ENCODE measurements around the gene AIRE.

AIRE gene

DNA sequence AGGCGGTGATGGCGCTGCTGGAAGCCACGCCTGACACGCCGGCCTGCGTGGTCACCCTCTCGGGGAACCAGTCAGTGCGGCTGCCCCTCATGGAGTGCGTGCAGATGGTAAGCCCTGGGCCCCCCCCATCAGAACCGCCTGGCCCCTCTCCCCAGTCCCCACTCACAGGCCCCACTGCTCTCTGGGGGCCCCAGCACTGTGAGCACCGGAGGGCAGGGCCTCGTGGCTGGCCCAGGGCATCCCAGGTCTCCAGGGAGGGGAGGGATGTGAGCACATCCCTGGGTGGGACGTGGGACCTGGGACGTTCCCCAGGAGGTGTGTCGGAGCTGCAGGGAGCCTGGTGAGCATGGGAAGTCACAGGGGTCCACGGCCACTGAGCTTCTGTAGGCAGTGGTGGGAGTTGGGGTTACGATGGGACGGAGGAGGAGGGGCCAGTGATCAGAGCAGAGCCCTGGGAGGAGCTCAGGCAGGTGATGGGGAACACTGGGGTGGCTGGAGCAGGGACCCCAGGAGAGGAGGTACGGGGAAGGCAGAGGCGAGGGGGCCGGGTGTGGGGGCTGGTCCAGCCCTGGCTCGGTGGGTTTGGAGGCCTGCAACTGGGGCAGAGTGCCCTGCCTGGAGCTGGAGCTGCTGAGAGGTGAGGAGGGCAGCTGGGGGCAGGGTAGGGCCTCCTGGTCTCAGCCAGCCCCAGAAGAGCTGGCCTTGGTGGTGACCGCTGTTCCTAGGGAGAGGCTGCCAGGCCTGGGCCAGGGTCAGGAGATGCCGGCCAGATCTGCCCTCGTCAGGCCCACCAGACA lies 33.0 kb downstream of the AIRE start:
- DNase-seq = no peak
- in situ Hi-C loops (cut with MboI; ENCODE audit: low pct_unique_long_range_greater_than_20kb, low sequenced_read_pairs) = no loop called here

DNA sequence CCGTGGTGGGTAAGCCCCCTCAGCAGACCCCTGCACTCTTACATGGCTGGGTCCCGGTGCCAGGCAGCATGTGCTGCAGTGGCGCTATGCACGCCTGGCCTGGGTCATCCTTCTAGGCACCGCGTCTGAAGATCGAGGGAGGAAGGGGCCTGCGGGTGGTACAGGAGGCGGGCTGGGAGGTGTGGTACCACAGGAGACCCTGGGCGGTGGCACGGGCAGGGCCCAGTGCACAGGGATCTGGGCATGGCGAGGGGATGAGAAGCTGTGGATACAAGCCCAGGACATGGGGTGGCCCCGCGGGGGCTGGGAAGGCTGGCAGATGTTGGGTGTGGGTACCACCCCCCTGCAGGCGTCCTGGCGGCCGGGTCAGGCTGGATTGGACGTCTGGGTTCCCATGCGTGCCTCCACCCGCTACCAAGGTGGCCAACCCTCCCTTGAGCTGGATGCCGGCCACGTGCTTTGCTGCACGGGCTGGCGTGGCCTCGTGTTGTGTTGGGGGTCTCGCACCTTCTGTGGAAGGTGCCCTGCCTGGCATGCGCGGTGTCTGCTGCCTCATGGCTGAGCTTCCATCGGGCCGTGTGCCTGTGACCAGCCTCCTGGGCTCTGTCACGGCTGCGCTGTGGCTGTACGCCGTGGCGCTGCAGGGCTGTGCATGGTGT lies 33.9 kb downstream of the AIRE start:
- no peak for DNase-seq
- in situ Hi-C loops (cut with MboI; ENCODE audit: low pct_unique_long_range_greater_than_20kb, low sequenced_read_pairs) = no loop called here

DNA sequence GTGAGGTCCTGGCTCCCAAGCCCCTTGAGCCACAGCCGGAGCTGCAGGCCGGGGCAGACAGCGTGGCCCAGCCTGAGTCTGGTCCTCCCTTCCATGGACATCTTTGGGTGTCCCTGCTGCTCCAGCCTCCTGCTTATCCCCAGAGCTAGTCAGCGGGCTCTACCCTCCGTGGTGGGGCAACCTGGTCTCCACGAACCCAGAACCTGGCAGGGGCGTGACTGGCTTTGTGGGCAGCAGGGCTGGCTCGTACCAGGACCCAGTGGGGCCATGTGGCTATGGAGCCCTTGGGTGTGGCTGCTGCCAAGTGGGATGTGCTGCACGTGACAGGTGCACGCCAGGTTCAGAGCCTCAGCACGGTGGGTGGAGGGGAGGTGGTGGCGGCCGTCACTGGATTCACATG lies 35.2 kb downstream of the AIRE start:
- in situ Hi-C loops (cut with MboI; ENCODE audit: low pct_unique_long_range_greater_than_20kb, low sequenced_read_pairs) = no loop called here
- no peak for DNase-seq

DNA sequence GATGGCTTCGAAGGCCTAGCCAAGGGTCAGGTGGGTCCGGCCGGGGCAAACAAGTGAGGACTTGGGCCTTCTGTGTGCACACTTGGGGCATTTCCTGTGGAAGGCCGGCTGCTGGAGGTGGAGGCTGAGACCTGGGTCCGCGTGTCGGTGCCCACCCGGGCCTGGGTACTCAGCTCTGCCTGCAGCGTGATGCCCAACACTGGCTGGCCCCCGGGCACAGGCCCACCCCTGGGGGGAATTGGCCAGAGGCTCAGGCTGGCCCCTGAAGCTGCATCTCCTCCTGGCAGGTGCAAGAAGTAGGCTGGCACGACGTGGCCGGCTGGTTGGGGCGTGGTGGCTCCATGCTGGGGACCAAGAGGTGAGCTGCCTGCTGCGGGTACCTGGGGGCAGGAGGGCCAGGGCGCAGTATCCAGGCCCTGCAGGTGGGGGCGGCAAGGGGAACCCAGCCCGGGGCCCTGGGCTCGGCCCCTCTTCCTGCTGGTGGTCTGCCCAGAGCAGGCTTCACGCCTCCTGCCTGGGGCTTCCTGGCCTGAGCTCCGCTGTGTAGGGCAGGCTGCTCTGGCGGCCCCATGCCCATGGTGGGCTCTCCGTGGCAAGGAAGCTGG lies 36.3 kb downstream of the AIRE start:
- in situ Hi-C loops (cut with MboI; ENCODE audit: low pct_unique_long_range_greater_than_20kb, low sequenced_read_pairs) = no loop called here
- no peak for DNase-seq

DNA sequence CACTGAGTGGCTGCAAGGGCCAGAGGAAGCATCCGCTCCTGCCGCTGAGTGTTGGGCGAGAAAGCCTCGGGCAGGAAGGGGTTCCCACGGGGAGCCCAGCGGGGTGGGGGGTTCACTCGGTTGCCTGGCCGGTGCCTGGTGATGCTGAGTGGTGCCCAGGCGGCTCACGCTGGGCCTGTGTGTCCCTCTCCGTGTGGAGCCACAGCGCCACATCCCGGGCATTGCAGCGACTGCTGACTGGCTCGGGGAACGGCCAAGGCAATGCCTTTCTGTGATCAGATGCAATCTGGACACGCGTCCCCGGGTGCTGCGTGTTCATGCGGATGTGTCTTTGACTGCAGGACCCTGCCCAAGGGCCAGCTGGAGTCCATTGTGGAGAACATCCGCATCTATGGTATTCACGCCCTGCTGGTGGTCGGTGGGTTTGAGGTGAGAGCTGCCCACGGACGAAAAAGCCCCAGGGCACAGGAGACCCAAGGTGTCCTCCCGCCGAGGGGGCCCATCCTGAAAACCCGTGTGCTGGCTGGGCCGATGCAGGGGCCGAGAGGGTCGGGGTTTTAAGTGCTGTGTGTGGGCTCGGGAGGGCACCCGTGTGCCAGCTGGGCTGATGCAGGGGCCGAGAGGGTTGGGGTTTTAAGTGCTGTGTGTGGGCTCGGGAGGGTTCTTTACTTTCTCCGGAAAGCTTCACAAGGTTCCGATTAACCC lies 37.1 kb downstream of the AIRE start:
- no peak for DNase-seq
- in situ Hi-C loops (cut with MboI; ENCODE audit: low pct_unique_long_range_greater_than_20kb, low sequenced_read_pairs) = no loop called here

DNA sequence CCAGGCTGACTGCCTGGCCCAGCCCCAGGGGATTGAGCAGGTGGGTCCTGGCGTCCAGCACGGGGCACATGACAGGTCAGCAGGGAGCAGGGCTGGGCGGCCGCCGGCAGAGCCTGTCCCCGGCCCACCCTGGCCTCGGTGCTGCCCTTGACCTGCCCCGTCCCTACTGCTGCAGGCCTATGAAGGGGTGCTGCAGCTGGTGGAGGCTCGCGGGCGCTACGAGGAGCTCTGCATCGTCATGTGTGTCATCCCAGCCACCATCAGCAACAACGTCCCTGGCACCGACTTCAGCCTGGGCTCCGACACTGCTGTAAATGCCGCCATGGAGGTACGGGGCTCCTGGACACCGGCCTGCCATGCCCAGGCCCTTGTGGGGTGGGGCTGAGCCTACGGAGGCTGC lies 37.9 kb downstream of the AIRE start:
- in situ Hi-C loops (cut with MboI; ENCODE audit: low pct_unique_long_range_greater_than_20kb, low sequenced_read_pairs) = no loop called here
- no peak for DNase-seq

DNA sequence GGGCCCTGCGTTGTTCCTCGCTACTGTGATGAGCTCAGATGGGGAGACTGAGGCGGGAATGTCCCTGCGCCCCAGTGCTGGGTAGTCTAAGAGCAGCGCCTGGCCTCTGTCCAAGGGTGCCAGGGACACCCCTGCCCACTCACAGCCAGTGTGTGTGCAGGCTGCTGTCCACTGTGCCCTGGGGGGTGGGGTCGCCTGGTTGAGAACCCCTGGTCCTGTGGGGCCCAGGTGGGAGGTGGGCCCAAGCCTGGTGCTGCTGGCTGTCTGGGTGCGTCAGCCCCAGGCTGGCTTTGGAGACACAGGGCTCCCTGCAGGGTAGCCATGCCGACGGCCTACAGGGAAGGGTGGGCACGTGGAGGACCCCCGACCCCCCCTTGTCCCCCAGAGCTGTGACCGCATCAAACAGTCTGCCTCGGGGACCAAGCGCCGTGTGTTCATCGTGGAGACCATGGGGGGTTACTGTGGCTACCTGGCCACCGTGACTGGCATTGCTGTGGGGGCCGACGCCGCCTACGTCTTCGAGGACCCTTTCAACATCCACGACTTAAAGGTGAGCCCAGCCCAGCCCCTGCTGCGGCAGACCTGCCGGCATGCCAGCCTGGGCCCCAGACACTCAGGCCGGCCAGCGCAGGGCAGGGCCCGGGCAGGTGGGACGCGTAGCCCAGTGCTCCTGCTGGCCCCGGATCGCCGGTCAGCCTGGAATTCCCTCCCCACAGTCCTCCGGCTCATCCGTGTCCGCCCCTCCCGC lies 38.6 kb downstream of the AIRE start:
- DNase-seq = no peak
- in situ Hi-C loops (cut with MboI; ENCODE audit: low pct_unique_long_range_greater_than_20kb, low sequenced_read_pairs) = no loop called here

DNA sequence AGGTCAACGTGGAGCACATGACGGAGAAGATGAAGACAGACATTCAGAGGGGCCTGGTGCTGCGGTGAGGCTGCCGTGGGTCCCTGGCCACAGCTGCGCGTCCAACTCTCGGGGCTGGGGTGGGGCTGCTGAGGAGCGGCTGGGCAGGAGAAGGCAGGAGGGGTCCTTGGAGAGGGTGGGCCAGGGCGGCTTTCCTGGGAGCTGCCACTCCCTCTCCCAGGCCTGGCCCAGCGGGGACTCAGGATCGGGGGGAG lies 39.1 kb downstream of the AIRE start:
- in situ Hi-C loops (cut with MboI; ENCODE audit: low pct_unique_long_range_greater_than_20kb, low sequenced_read_pairs) = loop anchor here (25.0 kb wide), 1 partner anchor 512 kb away; no protein-coding TSS in a partner anchor
- DNase-seq = no peak

DNA sequence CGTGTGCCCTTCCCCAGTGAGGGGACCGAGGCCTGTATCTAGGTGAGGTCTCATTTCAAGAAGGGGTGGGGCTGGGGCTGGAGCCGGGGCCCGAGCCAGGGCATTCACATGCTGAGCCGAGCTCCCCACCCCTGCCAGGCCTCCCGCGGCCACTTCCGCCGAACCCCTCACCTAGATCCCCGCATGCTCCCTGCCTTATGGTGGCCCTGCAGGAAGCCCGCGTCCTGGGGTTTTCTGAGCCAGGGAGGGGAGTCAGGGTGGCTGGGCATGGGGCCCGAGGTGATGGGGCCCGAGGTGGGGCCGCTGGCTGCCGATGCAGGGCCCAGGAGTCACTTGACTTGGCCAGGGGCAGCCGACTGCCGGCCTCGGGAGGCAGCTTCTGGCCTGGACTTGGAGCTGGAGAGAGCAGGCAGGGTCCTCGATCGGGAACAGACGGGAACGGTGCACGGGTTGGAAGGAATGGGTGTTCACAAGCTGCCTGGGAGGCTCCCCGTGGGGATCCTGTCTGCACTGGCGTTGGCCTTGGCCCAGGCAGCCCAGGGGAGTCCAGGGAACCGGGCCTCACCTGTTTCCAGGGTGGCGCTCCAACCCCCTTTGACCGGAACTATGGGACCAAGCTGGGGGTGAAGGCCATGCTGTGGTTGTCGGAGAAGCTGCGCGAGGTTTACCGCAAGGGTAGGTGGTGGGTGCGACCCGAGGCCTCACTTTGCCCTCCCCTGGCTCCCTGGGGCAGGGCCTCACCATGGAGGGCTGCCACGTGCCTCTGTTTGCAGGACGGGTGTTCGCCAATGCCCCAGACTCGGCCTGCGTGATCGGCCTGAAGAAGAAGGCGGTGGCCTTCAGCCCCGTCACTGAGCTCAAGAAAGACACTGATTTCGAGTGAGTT lies 40.0 kb downstream of the AIRE start:
- no peak for DNase-seq
- in situ Hi-C loops (cut with MboI; ENCODE audit: low pct_unique_long_range_greater_than_20kb, low sequenced_read_pairs) = loop anchor here (25.0 kb wide), 1 partner anchor 513 kb away; no protein-coding TSS in a partner anchor

DNA sequence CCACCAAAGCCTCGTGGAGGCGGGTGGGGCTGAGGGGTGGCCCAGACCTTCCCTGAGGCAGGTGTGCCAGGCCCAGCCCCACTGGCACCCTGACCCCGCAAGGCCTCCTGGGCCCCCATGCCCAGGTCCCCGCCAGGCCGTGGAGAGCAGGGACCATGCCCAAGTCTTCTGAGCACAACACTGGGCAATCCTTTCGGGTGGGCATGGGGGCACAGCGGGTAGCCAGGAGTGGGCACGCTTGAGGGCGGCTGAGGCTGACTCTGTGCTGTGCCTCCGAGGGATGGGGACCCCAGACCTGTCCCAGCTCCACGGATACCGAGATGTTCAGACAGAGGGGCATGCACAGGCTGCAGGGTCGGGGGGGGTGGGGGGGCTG lies 40.6 kb downstream of the AIRE start:
- no peak for DNase-seq
- in situ Hi-C loops (cut with MboI; ENCODE audit: low pct_unique_long_range_greater_than_20kb, low sequenced_read_pairs) = loop anchor here (25.0 kb wide), 1 partner anchor 514 kb away; no protein-coding TSS in a partner anchor

DNA sequence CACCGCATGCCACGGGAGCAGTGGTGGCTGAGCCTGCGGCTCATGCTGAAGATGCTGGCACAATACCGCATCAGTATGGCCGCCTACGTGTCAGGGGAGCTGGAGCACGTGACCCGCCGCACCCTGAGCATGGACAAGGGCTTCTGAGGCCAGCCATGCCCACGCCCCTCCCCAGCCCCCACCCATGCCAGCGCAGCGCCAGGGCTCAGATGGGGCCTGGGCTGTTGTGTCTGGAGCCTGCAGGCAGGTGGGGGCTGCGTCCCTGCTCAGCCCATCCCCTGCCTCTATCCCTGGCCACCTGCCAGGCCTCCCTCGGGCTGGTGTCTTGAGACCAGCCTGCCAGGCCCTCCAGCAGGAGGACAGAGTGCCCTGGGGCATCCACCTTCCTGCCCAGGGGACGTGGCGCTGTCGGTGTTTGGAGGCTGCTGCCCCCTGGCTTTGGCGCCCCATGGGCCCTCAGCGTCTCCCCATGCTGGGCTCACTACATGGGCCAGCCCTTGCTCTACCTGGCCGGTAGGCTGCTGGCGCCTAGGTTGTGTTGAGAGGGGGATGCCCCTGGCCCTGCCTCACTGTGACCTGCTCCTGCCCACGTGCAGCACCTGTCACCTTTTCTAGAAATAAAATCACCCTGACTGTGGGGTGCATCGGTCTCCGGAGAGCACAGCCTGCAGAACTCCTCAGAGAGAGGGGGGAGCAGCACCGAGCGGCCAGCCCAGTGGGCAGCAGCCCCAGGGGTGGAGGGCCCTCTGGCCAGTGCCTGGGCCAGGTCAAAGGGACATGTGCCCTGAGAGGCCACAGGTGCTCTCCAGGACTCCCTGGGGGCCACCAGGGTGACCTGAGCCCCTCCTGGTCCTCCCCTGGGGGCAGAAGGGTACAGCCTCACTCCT lies 41.3 kb downstream of the AIRE start:
- in situ Hi-C loops (cut with MboI; ENCODE audit: low pct_unique_long_range_greater_than_20kb, low sequenced_read_pairs) = loop anchor here (25.0 kb wide), 1 partner anchor 515 kb away; no protein-coding TSS in a partner anchor
- DNase-seq = no peak

DNA sequence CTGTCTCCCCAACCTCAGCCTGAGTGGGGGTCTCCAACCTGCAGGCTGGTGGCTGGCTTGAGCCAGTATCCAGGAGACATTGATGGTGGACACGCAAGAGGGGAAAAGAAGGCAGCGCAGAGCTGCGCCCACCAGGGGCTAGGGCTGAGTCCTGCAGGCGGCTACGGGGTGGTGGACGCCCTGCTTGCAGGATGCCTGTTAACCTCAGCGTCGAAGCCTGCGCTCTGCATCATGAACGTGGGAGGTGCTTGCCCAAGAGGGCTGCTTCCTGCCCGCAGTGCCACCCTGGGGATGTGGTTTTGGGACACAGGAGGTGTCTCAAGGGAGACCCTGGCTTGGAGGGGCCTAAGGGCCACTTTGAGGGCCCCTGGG lies 41.9 kb downstream of the AIRE start:
- in situ Hi-C loops (cut with MboI; ENCODE audit: low pct_unique_long_range_greater_than_20kb, low sequenced_read_pairs) = loop anchor here (25.0 kb wide), 1 partner anchor 515 kb away; no protein-coding TSS in a partner anchor
- no peak for DNase-seq

DNA sequence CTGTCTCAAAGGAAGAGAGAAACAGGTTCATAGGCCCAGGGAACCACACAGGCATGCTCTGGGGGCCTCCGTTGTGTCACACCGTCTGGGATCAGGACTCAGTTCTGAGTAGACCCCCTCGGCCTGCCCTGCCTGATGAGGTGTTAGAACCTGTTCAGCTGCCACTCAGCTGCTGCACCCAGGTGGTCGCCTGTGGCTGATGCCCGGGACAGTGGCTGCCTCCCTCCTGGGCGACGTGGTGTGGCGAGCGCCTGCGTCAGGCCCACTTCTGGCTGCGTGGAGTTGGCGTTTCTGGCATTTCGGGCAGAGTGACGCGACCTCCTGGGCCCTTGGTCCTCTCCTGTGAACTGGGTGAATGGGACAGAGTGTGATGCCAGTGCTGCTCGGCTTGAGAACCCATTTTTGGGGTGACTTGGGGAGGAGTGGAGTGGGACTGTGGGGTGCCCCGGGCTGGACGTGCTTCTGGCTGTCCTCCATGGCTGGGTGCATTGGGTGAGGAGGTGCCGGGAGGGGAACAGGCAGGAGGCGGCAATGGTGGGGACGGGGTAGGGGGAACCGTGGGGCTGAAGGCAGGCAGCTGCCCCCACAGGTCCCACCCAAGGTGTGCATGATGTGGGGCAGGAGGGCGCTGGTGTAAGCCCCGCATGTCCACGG lies 42.7 kb downstream of the AIRE start:
- no peak for DNase-seq
- in situ Hi-C loops (cut with MboI; ENCODE audit: low pct_unique_long_range_greater_than_20kb, low sequenced_read_pairs) = loop anchor here (25.0 kb wide), 1 partner anchor 516 kb away; no protein-coding TSS in a partner anchor

DNA sequence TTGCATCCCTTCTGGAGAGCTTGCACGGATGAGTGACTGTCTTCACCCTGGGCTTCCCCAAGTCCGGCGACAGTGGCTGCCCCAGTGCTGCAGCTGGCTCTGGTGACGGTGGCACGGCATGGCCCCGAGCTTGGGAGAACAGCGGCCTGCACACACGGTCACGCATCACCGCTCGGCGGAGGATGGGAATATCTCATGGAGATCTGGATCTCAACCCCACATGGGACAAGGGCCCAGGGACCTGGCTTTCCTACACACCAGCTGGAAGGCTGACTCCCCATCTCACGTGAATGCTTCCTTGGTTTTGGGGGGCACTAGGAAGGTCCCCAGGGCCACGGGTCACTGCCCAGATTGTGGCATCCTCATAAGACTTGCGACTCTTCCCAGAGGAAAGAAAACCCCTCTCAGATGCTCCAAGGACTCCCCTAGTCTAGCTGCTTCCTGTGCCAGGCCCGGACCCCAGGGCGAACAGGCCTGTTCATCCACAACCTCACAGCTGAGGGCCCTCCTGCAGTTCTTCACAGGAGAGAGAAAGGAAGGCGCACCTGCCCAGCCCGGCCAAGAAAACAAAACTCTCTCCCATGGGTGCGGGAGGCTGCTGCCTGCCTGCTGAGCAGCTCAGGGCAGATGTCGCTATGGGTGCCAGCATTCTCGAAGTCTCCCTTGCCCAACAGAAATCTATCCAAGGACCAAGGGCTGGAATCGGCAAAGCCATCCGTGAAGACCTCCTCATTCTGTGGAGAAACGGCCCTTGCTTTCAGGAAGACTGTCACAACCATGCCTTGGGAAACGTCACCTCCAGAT lies 43.6 kb downstream of the AIRE start:
- in situ Hi-C loops (cut with MboI; ENCODE audit: low pct_unique_long_range_greater_than_20kb, low sequenced_read_pairs) = loop anchor here (25.0 kb wide), 1 partner anchor 517 kb away; no protein-coding TSS in a partner anchor
- DNase-seq = peak; percentile 19

DNA sequence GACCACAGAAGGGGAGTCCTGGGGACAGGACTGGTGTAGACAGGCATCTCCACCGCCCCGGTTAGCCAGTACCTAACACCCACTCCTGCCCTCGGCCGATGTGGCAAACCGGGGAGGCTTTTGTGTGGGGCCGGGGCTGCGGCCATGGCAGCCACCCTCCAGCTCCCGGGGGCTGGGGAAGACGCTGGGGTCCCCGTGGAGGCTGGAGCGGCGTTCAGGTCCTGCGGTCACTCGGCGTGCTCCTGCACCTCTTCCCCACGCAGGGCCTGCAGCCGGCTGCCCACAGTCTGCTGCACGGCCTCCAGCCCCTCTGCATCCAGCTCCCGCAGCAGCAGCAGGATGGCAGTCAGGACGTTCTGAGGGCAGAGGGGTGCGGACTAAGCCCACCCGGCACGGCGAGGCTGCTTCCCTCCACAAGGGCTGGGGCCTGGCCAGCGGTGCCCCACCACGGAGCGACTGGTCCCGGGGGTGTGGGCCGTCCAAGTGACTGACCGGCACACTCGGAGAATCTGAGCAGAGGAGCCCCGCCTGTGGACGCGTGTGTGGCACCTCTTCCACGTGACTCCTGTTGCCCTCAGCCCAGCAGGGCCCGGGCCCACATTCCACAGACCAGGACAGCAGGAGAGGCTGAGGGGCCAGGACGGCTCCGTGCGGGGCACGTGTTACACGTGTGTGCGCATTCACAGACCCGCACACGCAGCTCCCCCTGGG lies 44.5 kb downstream of the AIRE start:
- peak; percentile 18 for DNase-seq
- in situ Hi-C loops (cut with MboI; ENCODE audit: low pct_unique_long_range_greater_than_20kb, low sequenced_read_pairs) = loop anchor here (25.0 kb wide), 1 partner anchor 518 kb away; no protein-coding TSS in a partner anchor

Measured in KBM-7 (cell line).